GM12801 (cell line): ENCODE data around the gene IFITM1.

Experiments used
- TF ChIP-seq, protein P1 (sequence below): IDR thresholded peaks from one replicate; pipeline ENCODE4 v1.5.1; 2011; ENCODE audit warnings: control low read depth; ENCODE audit not compliant: insufficient read length; ENCODE audit errors: extremely low read depth

IFITM1 gene

DNA sequence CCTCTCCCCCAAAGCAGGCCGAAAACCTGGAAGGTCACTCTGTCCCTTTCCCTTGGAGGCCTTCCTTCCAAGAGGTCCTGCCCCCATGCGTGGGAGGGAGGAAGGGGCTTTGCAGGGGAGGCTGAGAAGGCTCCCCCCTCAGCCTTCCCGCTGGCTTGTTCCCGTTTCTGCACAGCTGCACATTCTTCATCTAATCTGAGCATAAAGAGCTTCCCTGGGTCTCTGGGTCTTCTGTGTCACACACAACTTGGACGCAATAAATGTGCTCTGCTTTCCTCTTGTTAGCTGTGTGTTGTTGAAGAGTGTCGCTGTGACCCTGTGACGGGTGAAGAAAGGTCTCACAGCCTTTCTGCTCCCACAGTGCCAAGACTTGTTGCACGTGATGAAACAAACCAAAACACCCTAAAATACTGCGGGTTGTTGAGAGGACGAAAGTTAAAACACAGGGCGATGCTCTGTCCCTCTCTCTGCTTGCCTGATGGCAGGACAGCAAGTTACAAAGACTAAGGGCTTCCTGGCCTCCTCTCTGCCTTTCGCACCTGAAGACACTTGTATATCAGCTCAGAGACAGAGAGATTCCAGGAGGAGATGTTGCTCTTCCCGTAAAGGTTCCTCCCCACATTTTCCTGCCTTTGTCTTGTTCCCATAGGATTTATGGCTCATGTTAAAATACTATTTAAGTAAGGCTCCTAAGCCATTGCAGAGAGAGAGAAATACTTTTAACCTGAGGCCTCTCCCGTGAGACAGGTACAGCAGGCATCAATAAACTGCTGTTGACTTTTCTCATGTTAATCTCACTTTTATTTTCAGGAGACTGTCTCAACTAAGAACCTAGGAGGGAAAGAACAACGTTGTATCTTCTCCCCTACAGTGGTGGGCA is 22.2 kb downstream of the IFITM1 start:
- TF ChIP-seq, protein P1, sequence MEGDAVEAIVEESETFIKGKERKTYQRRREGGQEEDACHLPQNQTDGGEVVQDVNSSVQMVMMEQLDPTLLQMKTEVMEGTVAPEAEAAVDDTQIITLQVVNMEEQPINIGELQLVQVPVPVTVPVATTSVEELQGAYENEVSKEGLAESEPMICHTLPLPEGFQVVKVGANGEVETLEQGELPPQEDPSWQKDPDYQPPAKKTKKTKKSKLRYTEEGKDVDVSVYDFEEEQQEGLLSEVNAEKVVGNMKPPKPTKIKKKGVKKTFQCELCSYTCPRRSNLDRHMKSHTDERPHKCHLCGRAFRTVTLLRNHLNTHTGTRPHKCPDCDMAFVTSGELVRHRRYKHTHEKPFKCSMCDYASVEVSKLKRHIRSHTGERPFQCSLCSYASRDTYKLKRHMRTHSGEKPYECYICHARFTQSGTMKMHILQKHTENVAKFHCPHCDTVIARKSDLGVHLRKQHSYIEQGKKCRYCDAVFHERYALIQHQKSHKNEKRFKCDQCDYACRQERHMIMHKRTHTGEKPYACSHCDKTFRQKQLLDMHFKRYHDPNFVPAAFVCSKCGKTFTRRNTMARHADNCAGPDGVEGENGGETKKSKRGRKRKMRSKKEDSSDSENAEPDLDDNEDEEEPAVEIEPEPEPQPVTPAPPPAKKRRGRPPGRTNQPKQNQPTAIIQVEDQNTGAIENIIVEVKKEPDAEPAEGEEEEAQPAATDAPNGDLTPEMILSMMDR = no peak

DNA sequence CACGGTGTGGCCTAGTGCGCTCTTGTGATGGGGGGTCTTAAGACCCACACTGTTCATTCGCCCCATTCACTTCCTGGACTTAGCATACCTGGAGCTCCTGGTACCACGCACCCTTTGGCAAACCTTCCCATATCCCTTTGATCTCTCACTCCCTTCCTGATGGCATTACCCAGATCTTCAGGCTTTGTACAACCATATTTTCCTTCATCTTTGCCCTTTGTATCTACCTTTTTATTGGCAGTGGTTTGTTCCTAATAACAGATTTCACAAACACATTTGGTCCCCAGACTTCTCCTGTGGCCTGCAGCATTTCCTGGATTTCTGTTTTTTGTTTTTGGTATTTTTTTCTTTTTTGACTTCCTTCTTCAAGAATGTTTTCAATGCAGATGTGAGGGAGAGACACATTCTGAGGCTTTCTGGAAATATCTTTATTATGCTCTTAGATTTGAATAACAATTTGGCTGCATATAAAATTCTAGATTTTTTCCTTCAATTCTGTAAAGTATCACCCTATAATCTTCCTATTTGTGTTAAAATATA is 22.9 kb downstream of the IFITM1 start:
- TF ChIP-seq, protein P1 = no peak

DNA sequence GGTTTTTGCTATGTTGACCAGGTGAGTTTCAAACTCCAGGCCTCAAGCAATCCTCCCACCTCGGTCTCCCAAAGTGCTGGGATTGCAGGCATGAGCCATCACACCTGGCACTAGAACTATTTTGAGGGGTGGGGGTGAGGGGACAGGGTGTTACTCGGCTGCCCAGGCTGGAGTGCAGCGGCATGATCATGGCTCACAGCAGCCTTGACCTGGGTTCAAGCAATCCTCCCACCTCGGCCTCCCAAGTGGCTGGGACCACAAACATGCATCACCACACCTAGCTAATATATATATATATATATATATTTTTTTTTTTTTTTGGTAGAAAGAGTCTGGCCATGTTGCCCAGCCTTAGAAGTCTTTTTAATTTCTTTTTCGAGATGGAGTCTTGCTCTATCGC is 23.9 kb downstream of the IFITM1 start:
- TF ChIP-seq, protein P1 = no peak

DNA sequence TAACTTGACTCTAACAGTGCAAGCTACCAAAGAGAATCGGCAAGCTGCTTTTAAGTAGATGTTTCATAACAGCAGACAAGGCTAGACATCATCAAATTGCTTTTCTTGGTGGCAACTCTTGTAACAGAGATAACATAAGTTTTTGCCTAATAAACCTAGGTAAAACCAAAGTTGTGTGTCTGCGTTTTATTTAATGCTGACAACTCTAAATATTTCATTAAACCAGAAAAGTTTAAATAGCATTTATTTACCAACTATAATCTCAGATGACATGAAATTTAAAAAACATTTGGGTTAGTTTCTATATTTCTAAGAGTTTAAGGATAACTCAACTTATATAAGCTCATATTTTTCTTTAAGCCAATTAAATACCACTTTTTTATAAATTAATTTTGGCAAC is 26.1 kb downstream of the IFITM1 start:
- TF ChIP-seq, protein P1 = no peak

DNA sequence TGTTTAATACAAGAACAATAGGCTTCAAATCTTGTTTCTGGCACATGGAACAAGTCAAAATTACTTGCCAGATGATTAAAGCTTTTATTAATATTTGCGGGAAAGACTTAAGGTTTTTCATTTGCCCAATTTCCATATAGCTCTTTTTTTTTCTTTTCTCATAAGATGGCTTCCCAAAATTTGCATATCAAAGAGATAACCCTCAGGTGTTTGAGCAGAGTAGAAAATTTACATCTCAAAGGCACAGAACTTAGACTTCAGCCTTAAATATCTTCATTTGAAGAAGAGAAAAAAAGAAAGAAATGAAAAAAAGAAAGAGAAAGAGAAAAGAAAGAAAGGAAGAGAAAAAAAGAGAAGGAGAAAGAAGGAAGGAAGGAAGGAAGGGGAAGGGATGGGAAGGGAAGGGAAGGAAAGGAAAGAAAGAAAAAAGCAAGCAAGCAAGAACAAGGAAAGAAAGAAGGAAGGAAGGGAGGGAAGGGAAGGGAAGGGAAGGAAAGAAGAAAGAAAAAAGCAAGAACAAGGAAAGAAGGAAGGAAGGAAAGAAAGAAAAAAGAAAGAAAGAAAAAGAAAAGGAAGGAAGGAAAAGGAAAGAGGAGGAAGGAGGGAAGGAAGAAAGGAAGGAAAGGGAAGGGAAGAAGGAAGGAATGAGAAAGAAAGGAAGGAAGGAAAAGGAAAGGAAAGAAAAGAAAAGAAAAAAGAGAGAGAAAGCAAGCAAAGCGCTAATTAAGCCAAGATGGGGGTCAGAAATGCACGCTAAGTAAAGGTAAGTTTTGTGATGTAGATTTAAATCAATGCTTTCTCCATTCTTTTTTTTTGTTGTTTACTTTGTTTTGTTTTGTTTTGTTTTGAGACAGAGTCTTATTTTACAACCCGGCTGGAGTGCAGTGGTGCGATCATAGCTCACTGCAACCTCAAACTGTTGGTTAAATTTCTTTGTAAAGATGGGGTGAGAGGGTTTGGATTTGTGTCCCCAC is 27.0 kb downstream of the IFITM1 start:
- TF ChIP-seq, protein P1 = no peak

DNA sequence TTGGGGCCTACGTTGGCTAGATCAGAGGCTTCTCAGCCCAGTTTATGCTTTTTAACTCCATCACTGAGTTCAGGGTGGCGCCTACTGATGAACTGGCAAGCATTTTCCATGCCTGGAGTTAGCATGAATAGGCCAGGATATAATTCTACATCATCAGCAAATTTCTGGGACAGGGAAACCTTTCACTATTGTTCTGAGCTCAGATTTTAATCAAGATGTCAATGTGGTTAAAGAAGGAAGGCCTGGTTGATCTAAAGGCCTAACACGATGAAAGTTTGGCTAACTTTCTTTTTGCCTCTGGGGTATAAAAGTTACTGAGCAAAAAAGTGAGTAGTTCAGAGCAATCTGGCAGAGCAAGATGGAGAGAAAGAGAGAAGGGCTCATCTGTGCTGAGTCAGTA is 28.5 kb downstream of the IFITM1 start:
- TF ChIP-seq, protein P1 = no peak
